GM10266 (cell line): ENCODE results near the gene LRRTM1.

ENCODE experiments used
- DNase-seq: peaks from one replicate; pipeline ENCODE4 v3.0.0; 2012; ENCODE audit errors: extremely low spot score
- TF ChIP-seq, protein P1 (sequence below): IDR thresholded peaks from 2 replicates; pipeline ENCODE4 v1.5.1; 2012; ENCODE audit warnings: mild to moderate bottlenecking, low read depth; ENCODE audit not compliant: control insufficient read depth, insufficient read depth; ENCODE audit errors: missing control alignments

LRRTM1 gene

DNA sequence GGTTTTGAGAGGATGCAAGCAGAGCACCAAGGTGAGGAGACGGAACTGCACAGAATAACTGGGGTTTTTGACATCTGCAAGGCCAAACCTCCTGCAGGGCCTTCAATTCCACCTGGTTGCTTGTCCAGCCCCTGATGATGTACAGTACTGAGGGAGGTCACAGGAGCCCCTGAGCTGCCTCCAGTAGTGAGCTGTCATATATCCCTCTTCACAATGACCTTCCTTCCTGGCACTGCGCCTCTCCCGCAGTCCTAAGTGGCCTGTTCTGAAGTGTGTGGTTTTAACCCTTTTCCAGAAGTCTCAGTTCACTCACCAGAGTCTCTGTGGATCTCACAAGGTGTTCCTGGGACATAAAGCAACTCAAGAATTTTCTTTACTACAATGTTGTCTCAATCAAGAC is 45.3 kb downstream of the LRRTM1 start:
- DNase-seq, result no peak
- TF ChIP-seq, protein P1, sequence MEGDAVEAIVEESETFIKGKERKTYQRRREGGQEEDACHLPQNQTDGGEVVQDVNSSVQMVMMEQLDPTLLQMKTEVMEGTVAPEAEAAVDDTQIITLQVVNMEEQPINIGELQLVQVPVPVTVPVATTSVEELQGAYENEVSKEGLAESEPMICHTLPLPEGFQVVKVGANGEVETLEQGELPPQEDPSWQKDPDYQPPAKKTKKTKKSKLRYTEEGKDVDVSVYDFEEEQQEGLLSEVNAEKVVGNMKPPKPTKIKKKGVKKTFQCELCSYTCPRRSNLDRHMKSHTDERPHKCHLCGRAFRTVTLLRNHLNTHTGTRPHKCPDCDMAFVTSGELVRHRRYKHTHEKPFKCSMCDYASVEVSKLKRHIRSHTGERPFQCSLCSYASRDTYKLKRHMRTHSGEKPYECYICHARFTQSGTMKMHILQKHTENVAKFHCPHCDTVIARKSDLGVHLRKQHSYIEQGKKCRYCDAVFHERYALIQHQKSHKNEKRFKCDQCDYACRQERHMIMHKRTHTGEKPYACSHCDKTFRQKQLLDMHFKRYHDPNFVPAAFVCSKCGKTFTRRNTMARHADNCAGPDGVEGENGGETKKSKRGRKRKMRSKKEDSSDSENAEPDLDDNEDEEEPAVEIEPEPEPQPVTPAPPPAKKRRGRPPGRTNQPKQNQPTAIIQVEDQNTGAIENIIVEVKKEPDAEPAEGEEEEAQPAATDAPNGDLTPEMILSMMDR, result no peak

DNA sequence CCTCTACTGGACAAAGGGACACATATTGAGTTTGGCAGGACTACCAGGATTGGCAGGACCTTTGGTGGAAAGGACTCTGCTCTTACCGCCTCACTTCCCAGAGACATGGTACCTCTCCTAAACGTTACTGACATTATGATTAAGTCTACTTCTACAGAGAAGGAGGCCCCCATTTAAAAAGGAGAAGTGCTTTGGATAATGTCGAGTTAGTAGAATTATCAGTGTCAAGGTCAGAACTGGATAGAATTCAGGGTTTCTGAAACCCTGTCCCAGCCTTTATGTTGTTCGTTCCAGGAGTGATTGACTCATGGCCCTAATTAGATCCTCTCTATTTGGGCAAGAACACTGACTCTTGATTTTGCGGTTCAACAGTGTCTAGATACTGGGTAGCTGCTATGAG is 45.8 kb downstream of the LRRTM1 start:
- TF ChIP-seq, protein P1, result no peak
- no peak for DNase-seq

DNA sequence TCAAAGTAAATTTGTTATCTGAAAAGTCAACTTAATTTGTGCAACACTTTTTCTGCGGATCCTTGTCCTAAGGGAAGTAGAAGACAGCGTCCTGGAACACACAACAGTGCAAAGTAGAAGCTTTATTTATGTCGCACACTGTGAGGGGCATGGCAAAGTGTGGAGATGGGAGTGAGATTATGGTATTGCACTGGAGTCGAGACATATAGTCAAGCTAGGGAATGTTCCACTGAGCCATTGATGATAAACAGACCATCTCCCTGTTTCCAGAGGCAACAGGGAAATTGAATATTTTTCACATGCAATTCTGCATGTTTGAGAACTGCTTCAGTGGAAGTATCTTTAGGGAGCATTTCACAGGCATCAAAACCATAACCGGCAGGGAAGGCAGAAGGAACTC is 46.2 kb downstream of the LRRTM1 start:
- TF ChIP-seq, protein P1, result no peak
- no peak for DNase-seq

DNA sequence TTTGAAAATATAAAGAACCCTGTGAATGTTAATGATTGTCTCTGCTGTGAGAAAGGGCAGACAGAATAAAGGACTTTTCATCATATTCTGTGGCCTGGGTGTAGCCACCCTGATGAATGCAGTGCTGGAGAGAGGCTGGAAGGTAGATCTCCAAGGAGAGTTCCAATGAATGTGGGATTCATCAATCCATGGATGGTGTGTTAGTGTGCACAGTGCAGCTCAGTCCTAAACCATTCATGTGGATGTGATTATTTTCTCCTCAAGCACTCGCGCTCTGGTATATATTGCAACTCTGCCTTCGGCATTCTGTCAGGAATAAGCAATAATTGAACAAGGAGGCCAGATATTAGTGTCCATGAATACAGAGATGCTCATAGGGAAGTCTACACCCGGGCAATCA is 47.1 kb downstream of the LRRTM1 start:
- DNase-seq, result no peak
- TF ChIP-seq, protein P1, result no peak

DNA sequence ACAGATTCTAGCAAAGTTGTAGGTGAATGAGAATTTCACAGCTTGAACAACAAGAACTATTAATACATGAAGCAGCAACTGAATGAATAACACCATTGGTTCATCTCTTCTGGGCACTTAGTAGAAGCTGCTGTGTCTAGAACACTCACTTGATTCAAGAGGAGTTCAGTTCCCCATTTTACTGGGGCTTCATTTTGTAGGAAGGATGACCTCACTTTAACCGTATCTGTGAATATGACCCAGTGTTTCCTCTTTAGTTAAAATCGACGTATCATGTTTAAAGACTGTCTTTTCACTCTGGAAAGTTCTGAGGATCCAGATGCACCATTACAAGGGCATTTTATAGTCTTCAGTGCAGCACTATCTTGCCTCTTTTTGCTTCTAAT is 47.8 kb downstream of the LRRTM1 start:
- DNase-seq, result no peak
- TF ChIP-seq, protein P1, result no peak

DNA sequence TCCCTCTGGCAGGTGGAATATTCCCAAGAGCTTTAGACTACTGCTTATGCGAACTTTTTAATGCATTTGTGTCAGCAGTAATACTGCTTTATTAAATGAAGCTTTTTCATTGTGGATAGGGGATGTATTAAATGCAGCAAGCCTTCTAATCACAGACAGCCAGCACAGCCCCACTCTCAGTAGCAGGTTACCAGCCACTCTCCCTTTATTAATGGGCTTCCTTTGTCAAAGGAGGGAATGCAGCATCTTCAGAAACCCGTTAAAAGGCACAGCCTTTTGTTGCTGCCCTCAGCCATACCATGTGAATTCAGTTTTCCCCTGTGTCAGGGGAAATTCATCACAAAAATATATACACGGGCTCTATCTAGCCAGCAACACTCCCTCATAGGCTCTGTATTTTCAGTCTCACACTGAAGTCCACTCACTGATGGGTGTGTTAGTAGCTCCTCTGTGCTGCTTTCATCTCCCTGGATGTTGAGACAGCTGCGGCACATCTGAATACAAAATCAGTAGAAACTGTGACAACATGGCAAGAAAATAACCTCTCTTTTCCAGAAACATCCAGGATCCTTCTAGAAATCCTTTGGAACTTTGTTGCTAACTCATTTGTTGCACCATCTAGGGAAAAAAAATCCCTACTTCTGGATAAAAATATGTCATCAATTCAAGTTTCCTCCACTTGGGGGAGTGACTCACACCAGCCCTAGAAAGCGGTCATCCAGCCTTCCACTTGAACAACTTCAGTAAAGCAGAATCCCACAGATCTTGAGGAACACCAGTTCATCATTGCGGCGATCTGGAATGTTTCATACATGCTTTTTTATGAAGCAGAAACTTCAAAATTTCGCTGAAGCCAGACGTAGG is 48.4 kb downstream of the LRRTM1 start:
- TF ChIP-seq, protein P1, result no peak
- no peak for DNase-seq

DNA sequence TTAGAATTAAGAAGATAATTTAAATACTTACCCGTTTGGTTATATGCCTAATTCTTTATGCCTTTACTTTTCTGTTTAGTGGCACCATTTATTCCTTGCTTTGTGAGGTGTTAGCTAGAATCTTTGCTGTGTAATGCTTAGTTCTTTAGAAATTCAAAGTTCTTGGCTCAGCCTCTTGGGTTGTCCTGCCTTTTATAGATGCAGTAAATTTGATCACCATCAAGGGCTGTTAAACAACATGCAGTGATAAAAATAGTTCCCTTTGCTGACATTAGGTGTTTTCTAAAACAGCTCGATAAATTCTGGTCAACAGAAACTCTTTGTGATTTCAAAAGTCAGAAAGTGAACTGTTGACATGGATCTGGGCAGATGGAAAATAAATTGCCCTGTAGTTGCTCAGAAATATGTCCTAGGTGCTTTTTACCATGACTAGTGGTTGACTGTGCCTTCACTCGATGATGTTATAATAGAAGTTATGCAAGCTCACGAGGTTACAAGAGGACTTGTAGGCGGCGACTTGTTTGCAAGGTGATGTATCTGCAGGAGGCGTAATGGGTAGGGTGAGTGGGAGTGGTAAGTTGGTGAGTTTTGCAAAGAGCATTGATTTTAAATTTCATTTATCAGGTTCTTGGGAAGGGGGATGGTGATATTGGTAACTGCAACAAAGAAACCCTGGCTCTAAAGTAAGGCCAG is 52.1 kb downstream of the LRRTM1 start:
- no peak for DNase-seq
- TF ChIP-seq, protein P1, result no peak
